ENCODE measurements around the gene TMEM51.

- TF ChIP-seq CHD1 (IDR thresholded peaks at IDR 0.05; ENCODE audit: low read depth, low read length) (no peak), CTCF (conservative IDR thresholded peaks at IDR 0.05; ENCODE audit: low read depth, low read length) (peak; percentile 32), MAFK (IDR thresholded peaks at IDR 0.05; ENCODE audit: low read depth, low read length) (0 out of 2 replicates have a peak, but pooled peaks have one; percentile 1), POLR2A (IDR thresholded peaks at IDR 0.05; ENCODE audit: low read depth, low read length) (peak; percentile 80)
These were observed 14.9 kb downstream of the TMEM51 start for GRCh38 chr1:15168479-15168878.

Data from IMR-90 (cell line).